Activated CD8-positive, alpha-beta T cell treated with anti-CD3 and anti-CD28 coated beads for 36 hours (primary cell): ENCODE measurements around the gene HIGD1A. TPM values are rescaled to one million over a fixed set of nuclear protein-coding genes. Genes with fewer than 3 reads are reported as not detected.

Experiments used
- ATAC-seq: fragments of 200-7000 bp; cut with Tn5 transposase; one replicate; pipeline ENCODE4 v1.10.0; 2021; ENCODE audit warnings: mild to moderate bottlenecking, moderate library complexity
- CTCF ChIA-PET: fragments of 350-600 bp; sonication (Branson Sonifier 250); formaldehyde crosslinking; loops from one replicate; lab custom pipeline; 2021; ENCODE audit warnings: antibody characterized with exemption; lab: Charles Lee
- POLR2A ChIA-PET: fragments of 350-600 bp; sonication (Branson Sonifier 250); formaldehyde crosslinking; loops from one replicate; lab custom pipeline; 2021; ENCODE audit warnings: antibody characterized with exemption; lab: Charles Lee
- DNase-seq: peaks from one replicate; pipeline ENCODE4 v3.0.0-alpha.2; 2020
- H3K27ac Mint-ChIP-seq: one replicate; pipeline ENCODE4 v1.8.0; 2021; ENCODE audit warnings: mild to moderate bottlenecking, mixed read lengths
- H3K27me3 Mint-ChIP-seq: one replicate; pipeline ENCODE4 v1.8.0; 2021; ENCODE audit warnings: mixed read lengths
- H3K36me3 Mint-ChIP-seq: one replicate; pipeline ENCODE4 v1.8.0; 2021; ENCODE audit warnings: low read depth, mixed read lengths
- H3K4me1 Mint-ChIP-seq: one replicate; pipeline ENCODE4 v1.8.0; 2021; ENCODE audit warnings: low read depth, mixed read lengths
- H3K4me3 Mint-ChIP-seq: one replicate; pipeline ENCODE4 v1.8.0; 2021; ENCODE audit warnings: mild to moderate bottlenecking, moderate library complexity, mixed read lengths
- H3K9me3 Mint-ChIP-seq: one replicate; pipeline ENCODE4 v1.8.0; 2021; ENCODE audit warnings: mixed read lengths
- CTCF ChIP-seq: fragments of 200-600 bp; IDR thresholded peaks from one replicate; pipeline ENCODE4 v1.8.0; 2022; ENCODE audit warnings: antibody characterized with exemption, mild to moderate bottlenecking
- intact Hi-C: fragments of 100-400 bp; cut with micrococcal nuclease; formaldehyde crosslinking; loops from one replicate; pipeline ENCODE4 v1.10.0; 2022
- total RNA-seq, 2 experiments: library from RNA; stranded (reverse); gene quantifications; one replicate each; pipeline ENCODE4 v1.2.3, GENCODE V29; 2021

Gene HIGD1A
- total RNA-seq, 2 experiments from 2014 or later, result 58.4 to 60.5 TPM

- intact Hi-C loops, result no loop called here
- no peaks in the 10 kb centered on the region for H3K36me3 Mint-ChIP-seq
- H3K4me3 Mint-ChIP-seq, result no peak overlapping the region
These were observed 35.3 kb upstream of the HIGD1A start for GRCh38 chr3:42839616-42840015.

GRCh38 chr3:42838571-42838970 lies 34.3 kb upstream of the HIGD1A start:
- Mint-ChIP-seq H3K27me3 (no peaks in the 10 kb centered on the region), H3K4me1 (no peaks in the 10 kb centered on the region), H3K4me3 (no peak overlapping the region), H3K9me3 (no peaks in the 10 kb centered on the region), H3K27ac (no peak overlapping the region), H3K36me3 (no peaks in the 10 kb centered on the region)
- intact Hi-C loops, result no loop called here
- no peak for ATAC-seq
- no peak for DNase-seq
- TF ChIP-seq CTCF, result no peak
- POLR2A ChIA-PET, result no interaction called here
- CTCF ChIA-PET, result interaction anchor here (1.1 to 2.1 kb wide), 8 partner anchors 8 to 169 kb away, joined by 5 to 16 read pairs (median 6); no protein-coding TSS in a partner anchor

More at GRCh38 chr3:42839616-42840015, 35.3 kb upstream of the HIGD1A start:
- CTCF ChIA-PET, result interaction anchor here (0.7 to 2.1 kb wide), 14 partner anchors 9 to 168 kb away, joined by 3 to 16 read pairs (median 6); partner anchors contain the start of gene HIGD1A
- DNase-seq, result peak; percentile 47
- peak; percentile 63 for TF ChIP-seq CTCF
- no peaks in the 10 kb centered on the region for H3K4me1 Mint-ChIP-seq
- POLR2A ChIA-PET, result interaction anchor here (0.5 kb wide), 1 partner anchor 21 kb away, joined by 3 read pairs; no protein-coding TSS in a partner anchor
- peak; percentile 99 for ATAC-seq
- no peaks in the 10 kb centered on the region for H3K27me3 Mint-ChIP-seq
- H3K9me3 Mint-ChIP-seq, result no peaks in the 10 kb centered on the region
- no peak overlapping the region for H3K27ac Mint-ChIP-seq

GRCh38 chr3:42836150-42837123 lies 32.1 kb upstream of the HIGD1A start:
- H3K27ac Mint-ChIP-seq, result no peak overlapping the region
- intact Hi-C loops, result no loop called here
- peaks cover 2% of the 10 kb centered on the region for H3K4me1 Mint-ChIP-seq
- DNase-seq (no peak), ATAC-seq (no peak)
- no peak overlapping the region for H3K4me3 Mint-ChIP-seq
- no peaks in the 10 kb centered on the region for H3K36me3 Mint-ChIP-seq
- POLR2A ChIA-PET, result interaction anchor here (0.6 kb wide), 1 partner anchor 12 kb away, joined by 5 read pairs; no protein-coding TSS in a partner anchor
- no peaks in the 10 kb centered on the region for H3K9me3 Mint-ChIP-seq
- TF ChIP-seq CTCF, result no peak
- CTCF ChIA-PET, result no interaction called here
- no peaks in the 10 kb centered on the region for H3K27me3 Mint-ChIP-seq

- TF ChIP-seq CTCF, result peak; percentile 70
- intact Hi-C loops, result loop anchor here (2.0 kb wide), 1 partner anchor 49 kb away; no protein-coding TSS in a partner anchor
- CTCF ChIA-PET, result interaction anchor here (0.6 to 3.2 kb wide), 20 partner anchors 8 to 107 kb away, joined by 3 to 32 read pairs (median 4); partner anchors contain the start of genes ACKR2 and HIGD1A
- peak; percentile 90 for ATAC-seq
- H3K4me3 Mint-ChIP-seq, result no peak overlapping the region
- DNase-seq, result peak; percentile 91
- no peak overlapping the region for H3K27ac Mint-ChIP-seq
- no peaks in the 10 kb centered on the region for H3K9me3 Mint-ChIP-seq
- H3K4me1 Mint-ChIP-seq, result peaks cover 4% of the 10 kb centered on the region
- H3K36me3 Mint-ChIP-seq, result no peaks in the 10 kb centered on the region
- POLR2A ChIA-PET, result no interaction called here
- peaks cover 6% of the 10 kb centered on the region for H3K27me3 Mint-ChIP-seq
These were observed 27.0 kb upstream of the HIGD1A start for GRCh38 chr3:42831321-42831713.
